ENCODE measurements around the gene HOXC4. TPM values are rescaled to one million over a fixed set of nuclear protein-coding genes. Genes with fewer than 3 reads are reported as not detected.
"Not testable (repeated sequence)": the region's sequence is repeated elsewhere in the genome, so short reads cannot be mapped to it uniquely, and the experiment has no call there.

HOXC4 gene
- total and polyA plus RNA-seq, 5 experiments from 2014 or later, result 0.25 to 0.65 (median 0.53) TPM; not detected in 1

- Mint-ChIP-seq H3K27me3 (peaks cover 35 to 96% (median 75%) of the 10 kb centered on the region in 5 donors), H3K27ac (no peak overlapping the region), H3K9me3 (no peaks in the 10 kb centered on the region), H3K36me3 (peaks cover 0 to 2% (median 0%) of the 10 kb centered on the region in 3 donors), H3K4me3 (no peak overlapping the region), H3K4me1 (peaks cover 4 to 11% (median 10%) of the 10 kb centered on the region in 4 donors)
- POLR2A ChIA-PET, result interaction anchor here (1.1 kb wide), 1 partner anchor 153 kb away, joined by 3 read pairs; no protein-coding TSS in a partner anchor
- ATAC-seq, result no peak
- no peak for DNase-seq
Observed at GRCh38 chr12:54038871-54039414, 14.7 kb upstream of the HOXC4 start.

- Mint-ChIP-seq H3K36me3 (no peaks in the 10 kb centered on the region), H3K27ac (peak overlapping the region in 1 of 10 donors; percentile 9), H3K27me3 (peaks cover 38 to 100% (median 75%) of the 10 kb centered on the region in 5 donors), H3K4me3 (no peak overlapping the region), H3K9me3 (no peaks in the 10 kb centered on the region), H3K4me1 (peaks cover 4 to 18% (median 12%) of the 10 kb centered on the region in 4 donors)
- DNase-seq (no peak), ATAC-seq (no peak)
- POLR2A ChIA-PET, result interaction anchor here (1.1 kb wide), 1 partner anchor 152 kb away, joined by 3 read pairs; no protein-coding TSS in a partner anchor
Observed at GRCh38 chr12:54039417-54040147, 14.1 kb upstream of the HOXC4 start.

GRCh38 chr12:54040148-54040494 lies 13.5 kb upstream of the HOXC4 start:
- POLR2A ChIA-PET, result no interaction called here
- ATAC-seq (no peak), DNase-seq (no peak)
- peaks cover 40 to 100% (median 77%) of the 10 kb centered on the region in 5 donors for H3K27me3 Mint-ChIP-seq
- H3K4me1 Mint-ChIP-seq, result peaks cover 5 to 14% (median 9%) of the 10 kb centered on the region in 4 donors
- H3K4me3 Mint-ChIP-seq, result peak overlapping the region in 1 of 10 donors; percentile 54
- H3K36me3 Mint-ChIP-seq, result no peaks in the 10 kb centered on the region
- H3K27ac Mint-ChIP-seq, result peak overlapping the region in 1 of 10 donors; percentile 9
- no peaks in the 10 kb centered on the region for H3K9me3 Mint-ChIP-seq

- ATAC-seq, result no peak
- POLR2A ChIA-PET, result no interaction called here
Observed at GRCh38 chr12:54040648-54041047, 13.0 kb upstream of the HOXC4 start.

GRCh38 chr12:54041097-54041690 lies 12.4 kb upstream of the HOXC4 start:
- DNase-seq (no peak), ATAC-seq (no peak)
- Mint-ChIP-seq H3K36me3 (no peaks in the 10 kb centered on the region), H3K4me1 (peaks cover 5 to 14% (median 10%) of the 10 kb centered on the region in 4 donors), H3K9me3 (no peaks in the 10 kb centered on the region), H3K4me3 (no peak overlapping the region), H3K27me3 (peaks cover 41 to 100% (median 77%) of the 10 kb centered on the region in 5 donors), H3K27ac (no peak overlapping the region)
- POLR2A ChIA-PET, result no interaction called here

More at GRCh38 chr12:54040648-54041047, 13.0 kb upstream of the HOXC4 start:
- Mint-ChIP-seq H3K27me3 (peaks cover 43 to 100% (median 77%) of the 10 kb centered on the region in 5 donors), H3K9me3 (no peaks in the 10 kb centered on the region), H3K4me3 (no peak overlapping the region), H3K36me3 (no peaks in the 10 kb centered on the region), H3K27ac (no peak overlapping the region), H3K4me1 (peaks cover 5 to 13% (median 9%) of the 10 kb centered on the region in 4 donors)
- no peak for DNase-seq

GRCh38 chr12:54042033-54042432 lies 11.6 kb upstream of the HOXC4 start:
- not testable (repeated sequence) for DNase-seq, H3K4me3 Mint-ChIP-seq, H3K36me3 Mint-ChIP-seq, H3K9me3 Mint-ChIP-seq, ATAC-seq, H3K27ac Mint-ChIP-seq
- Mint-ChIP-seq H3K27me3 (peaks cover 46 to 100% (median 85%) of the 10 kb centered on the region in 5 donors), H3K4me1 (peaks cover 8 to 22% (median 13%) of the 10 kb centered on the region in 4 donors)
- POLR2A ChIA-PET, result interaction anchor here (0.6 kb wide), 1 partner anchor 172 kb away, joined by 3 read pairs; no protein-coding TSS in a partner anchor

- Mint-ChIP-seq H3K4me1 (peaks cover 12 to 31% (median 20%) of the 10 kb centered on the region in 4 donors), H3K27ac (no peak overlapping the region), H3K27me3 (peaks cover 49 to 100% (median 86%) of the 10 kb centered on the region in 5 donors), H3K4me3 (peak overlapping the region in 1 of 10 donors; percentile 9), H3K9me3 (no peaks in the 10 kb centered on the region), H3K36me3 (peaks cover 0 to 5% (median 0%) of the 10 kb centered on the region in 3 donors)
- DNase-seq (no peak), ATAC-seq (no peak)
- POLR2A ChIA-PET, result no interaction called here
Observed at GRCh38 chr12:54042970-54043853, 10.4 kb upstream of the HOXC4 start.

GRCh38 chr12:54044425-54045103 lies 9.1 kb upstream of the HOXC4 start:
- POLR2A ChIA-PET, result no interaction called here
- ATAC-seq (peak in 1 of 2 donors; percentile 54), DNase-seq (no peak)
- H3K4me1 Mint-ChIP-seq, result peaks cover 12 to 31% (median 20%) of the 10 kb centered on the region in 4 donors
- H3K36me3 Mint-ChIP-seq, result peaks cover 0 to 5% (median 4%) of the 10 kb centered on the region in 3 donors
- H3K27me3 Mint-ChIP-seq, result peaks cover 58 to 100% (median 87%) of the 10 kb centered on the region in 5 donors
- no peaks in the 10 kb centered on the region for H3K9me3 Mint-ChIP-seq
- H3K27ac Mint-ChIP-seq, result peak overlapping the region in 1 of 10 donors; percentile 53
- H3K4me3 Mint-ChIP-seq, result peak overlapping the region in 1 of 10 donors; percentile 22

- peaks cover 61 to 100% (median 88%) of the 10 kb centered on the region in 5 donors for H3K27me3 Mint-ChIP-seq
- no peak for DNase-seq
- no peaks in the 10 kb centered on the region for H3K9me3 Mint-ChIP-seq
- peak overlapping the region in 1 of 10 donors; percentile 18 for H3K27ac Mint-ChIP-seq
- ATAC-seq, result no peak
- H3K4me3 Mint-ChIP-seq, result peak overlapping the region in 1 of 10 donors; percentile 40
- H3K36me3 Mint-ChIP-seq, result peaks cover 0 to 5% (median 4%) of the 10 kb centered on the region in 3 donors
- POLR2A ChIA-PET, result interaction anchor here (0.6 kb wide), 1 partner anchor 9 kb away, joined by 4 read pairs; no protein-coding TSS in a partner anchor
- H3K4me1 Mint-ChIP-seq, result peaks cover 16 to 39% (median 27%) of the 10 kb centered on the region in 4 donors
Observed at GRCh38 chr12:54045401-54045800, 8.2 kb upstream of the HOXC4 start.

- peak overlapping the region in 2 of 10 donors; percentile 40 to 59 for H3K4me3 Mint-ChIP-seq
- H3K27me3 Mint-ChIP-seq, result peaks cover 61 to 100% (median 90%) of the 10 kb centered on the region in 5 donors
- no peak for ATAC-seq
- H3K4me1 Mint-ChIP-seq, result peaks cover 14 to 44% (median 29%) of the 10 kb centered on the region in 4 donors
- H3K9me3 Mint-ChIP-seq, result no peaks in the 10 kb centered on the region
- peaks cover 0 to 5% (median 4%) of the 10 kb centered on the region in 3 donors for H3K36me3 Mint-ChIP-seq
- H3K27ac Mint-ChIP-seq, result no peak overlapping the region
- no peak for DNase-seq
- POLR2A ChIA-PET, result interaction anchor here (0.6 kb wide), 1 partner anchor 9 kb away, joined by 4 read pairs; no protein-coding TSS in a partner anchor
Observed at GRCh38 chr12:54045868-54046521, 7.6 kb upstream of the HOXC4 start.

GRCh38 chr12:54046809-54047159 lies 6.9 kb upstream of the HOXC4 start:
- no peak for DNase-seq
- Mint-ChIP-seq H3K27me3 (peaks cover 62 to 100% (median 90%) of the 10 kb centered on the region in 5 donors), H3K4me3 (peak overlapping the region; percentile 29 to 78 (median 62)), H3K4me1 (peaks cover 15 to 52% (median 34%) of the 10 kb centered on the region in 4 donors), H3K9me3 (no peaks in the 10 kb centered on the region), H3K36me3 (peaks cover 0 to 5% (median 4%) of the 10 kb centered on the region in 3 donors), H3K27ac (peak overlapping the region in 1 of 10 donors; percentile 77)
- POLR2A ChIA-PET, result interaction anchor here (0.6 kb wide), 1 partner anchor 468 kb away, joined by 6 read pairs; no protein-coding TSS in a partner anchor
- ATAC-seq, result peak; percentile 29 to 39
